PC-3 (cell line): ENCODE results near the gene AHNAK2.

Experiments used
- EZH2 ChIP-seq: fragments of 300-600 bp; sonication (generic); IDR thresholded peaks from one replicate; pipeline ENCODE4 v1.6.1; 2017; ENCODE audit warnings: antibody characterized with exemption, mild to moderate bottlenecking, low read length; ENCODE audit not compliant: unreplicated experiment
- TF ChIP-seq, protein P1 (sequence below): fragments of 300-600 bp; sonication (generic); conservative IDR thresholded peaks from 2 replicates; pipeline ENCODE4 v1.5.1; 2017; ENCODE audit warnings: antibody characterized with exemption, low read depth, mild to moderate bottlenecking, low read length

DNA sequence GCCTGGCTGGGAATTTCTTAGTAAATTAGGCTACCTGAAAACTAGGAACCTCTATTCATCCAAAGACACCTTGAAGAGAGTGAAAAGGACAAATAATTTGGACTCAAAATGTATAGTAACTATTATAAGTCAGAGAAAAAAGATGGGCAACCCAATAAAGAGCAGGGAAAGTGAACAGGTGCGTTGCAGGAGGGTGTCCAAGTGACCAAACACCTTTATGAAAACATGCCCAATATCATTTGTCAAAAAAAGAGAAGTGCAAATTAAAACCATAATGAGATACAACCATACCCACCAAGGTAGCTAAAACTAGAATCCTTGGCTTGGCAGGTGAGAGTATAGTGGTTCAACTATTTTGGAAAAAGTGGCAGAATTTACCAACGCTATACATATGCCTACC is 78.4 kb downstream of the AHNAK2 start:
- TF ChIP-seq, protein P1, sequence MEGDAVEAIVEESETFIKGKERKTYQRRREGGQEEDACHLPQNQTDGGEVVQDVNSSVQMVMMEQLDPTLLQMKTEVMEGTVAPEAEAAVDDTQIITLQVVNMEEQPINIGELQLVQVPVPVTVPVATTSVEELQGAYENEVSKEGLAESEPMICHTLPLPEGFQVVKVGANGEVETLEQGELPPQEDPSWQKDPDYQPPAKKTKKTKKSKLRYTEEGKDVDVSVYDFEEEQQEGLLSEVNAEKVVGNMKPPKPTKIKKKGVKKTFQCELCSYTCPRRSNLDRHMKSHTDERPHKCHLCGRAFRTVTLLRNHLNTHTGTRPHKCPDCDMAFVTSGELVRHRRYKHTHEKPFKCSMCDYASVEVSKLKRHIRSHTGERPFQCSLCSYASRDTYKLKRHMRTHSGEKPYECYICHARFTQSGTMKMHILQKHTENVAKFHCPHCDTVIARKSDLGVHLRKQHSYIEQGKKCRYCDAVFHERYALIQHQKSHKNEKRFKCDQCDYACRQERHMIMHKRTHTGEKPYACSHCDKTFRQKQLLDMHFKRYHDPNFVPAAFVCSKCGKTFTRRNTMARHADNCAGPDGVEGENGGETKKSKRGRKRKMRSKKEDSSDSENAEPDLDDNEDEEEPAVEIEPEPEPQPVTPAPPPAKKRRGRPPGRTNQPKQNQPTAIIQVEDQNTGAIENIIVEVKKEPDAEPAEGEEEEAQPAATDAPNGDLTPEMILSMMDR = no peak
- no peak for TF ChIP-seq EZH2
